CD4-positive, alpha-beta memory T cell (primary cell): ENCODE results near the gene CHN2. TPM values are rescaled to one million over a fixed set of nuclear protein-coding genes. Genes with fewer than 3 reads are reported as not detected.

Source experiments
- CTCF ChIA-PET: fragments of 350-600 bp; sonication (Branson Sonifier 250); formaldehyde crosslinking; loops from one replicate; lab custom pipeline; 2021; ENCODE audit warnings: inconsistent platforms; ENCODE audit not compliant: partially characterized antibody; lab: Charles Lee
- POLR2A ChIA-PET: fragments of 350-600 bp; sonication (Branson Sonifier 250); formaldehyde crosslinking; loops from one replicate; lab custom pipeline; 2021; ENCODE audit not compliant: partially characterized antibody; lab: Charles Lee
- DNase-seq, 5 donors: peaks; one replicate each; pipeline versions ENCODE4 v3.0.0 to v3.0.0-alpha.2; 2020 to 2022; ENCODE audit warnings: mixed read lengths in 1 of 5
- H3K27ac ChIP-seq: one replicate; pipeline ENCODE4 v1.7.0; 2013; ENCODE audit warnings: low read depth, low read length
- H3K27me3 ChIP-seq: 2 replicates; pipeline ENCODE4 v1.7.0; 2013; ENCODE audit warnings: mild to moderate bottlenecking, low read length, moderate library complexity; ENCODE audit not compliant: insufficient read depth
- H3K36me3 ChIP-seq: 2 replicates; pipeline ENCODE4 v1.7.0; 2013; ENCODE audit warnings: mild to moderate bottlenecking, low read length, moderate library complexity; ENCODE audit not compliant: insufficient read depth
- H3K4me1 ChIP-seq: 2 replicates; pipeline ENCODE4 v1.7.0; 2013; ENCODE audit warnings: mild to moderate bottlenecking, low read length, moderate library complexity; ENCODE audit not compliant: insufficient read depth
- H3K4me3 ChIP-seq, 2 donors: one replicate each; pipeline ENCODE4 v1.7.0; 2013; ENCODE audit warnings: low read length in 2 of 2, mild to moderate bottlenecking in 1 of 2
- H3K9me3 ChIP-seq, 2 donors: one replicate each; pipeline ENCODE4 v1.7.0; 2013; ENCODE audit warnings: low read length in 2 of 2, control low read depth in 1 of 2; ENCODE audit not compliant: control insufficient read depth in 1 of 2
- H3K27ac Mint-ChIP-seq, 7 donors: one replicate each; pipeline ENCODE4 v1.8.0; 2020 to 2021; ENCODE audit warnings: mixed read lengths in 7 of 7, mild to moderate bottlenecking in 6 of 7, inconsistent platforms in 3 of 7, moderate library complexity in 3 of 7
- H3K27me3 Mint-ChIP-seq, 2 donors: one replicate each; pipeline ENCODE4 v1.8.0; 2020 to 2021; ENCODE audit warnings: mixed read lengths in 2 of 2
- H3K36me3 Mint-ChIP-seq, 2 donors: one replicate each; pipeline ENCODE4 v1.8.0; 2020 to 2021; ENCODE audit warnings: mixed read lengths in 2 of 2, inconsistent platforms in 1 of 2, mild to moderate bottlenecking in 1 of 2
- H3K4me1 Mint-ChIP-seq, 4 donors: one replicate each; pipeline ENCODE4 v1.8.0; 2020 to 2021; ENCODE audit warnings: mixed read lengths in 4 of 4, mild to moderate bottlenecking in 1 of 4
- H3K4me3 Mint-ChIP-seq, 8 donors: one replicate each; pipeline ENCODE4 v1.8.0; 2020 to 2021; ENCODE audit warnings: mixed read lengths in 8 of 8, mild to moderate bottlenecking in 7 of 8, moderate library complexity in 6 of 8, inconsistent platforms in 3 of 8
- H3K9me3 Mint-ChIP-seq, 8 donors: one replicate each; pipeline ENCODE4 v1.8.0; 2020 to 2021; ENCODE audit warnings: mixed read lengths in 8 of 8, mild to moderate bottlenecking in 5 of 8, inconsistent platforms in 3 of 8, moderate library complexity in 1 of 8
- intact Hi-C: fragments of 100-400 bp; cut with micrococcal nuclease; formaldehyde crosslinking; loops from one replicate; pipeline ENCODE4 v1.15.1; 2023
- polyA plus RNA-seq, 2 donors: library from polyadenylated mRNA; unstranded; fragments of 300-500 nt; fragmentation: Illumina TruSeq; gene quantifications; one replicate each; pipeline ENCODE4 v1.2.3, GENCODE V29; 2021
- total RNA-seq, 2 experiments: library from RNA; stranded (reverse); gene quantifications; one replicate each; pipeline ENCODE4 v1.2.3, GENCODE V29; 2021

Gene CHN2
- total and polyA plus RNA-seq, 4 experiments from 2014 or later: 1.8 to 7.6 (median 3.5) TPM

DNA sequence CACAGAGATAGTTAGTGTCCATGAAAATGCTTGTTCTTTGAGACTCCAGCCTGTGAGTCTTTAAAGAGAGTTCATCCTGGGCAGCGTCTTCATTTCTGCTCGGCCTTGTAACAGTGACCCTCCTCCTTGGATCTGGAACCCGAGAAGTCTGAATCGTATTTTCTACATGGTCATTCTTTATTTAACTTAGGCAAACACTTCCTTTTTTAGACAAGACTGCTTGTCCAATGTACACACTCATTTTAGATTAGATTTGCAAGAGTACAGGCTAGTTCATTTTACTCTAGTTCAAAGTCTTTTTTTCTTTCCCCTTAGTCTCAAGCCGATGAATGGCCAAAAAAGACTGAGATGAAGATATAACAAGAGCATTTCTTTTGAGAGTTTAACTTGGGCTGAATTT lies 133.5 kb downstream of the CHN2 start:
- DNase-seq: no peak
- H3K4me3 ChIP-seq: no peak overlapping the region
- ChIA-PET CTCF (no interaction called here), POLR2A (no interaction called here)
- H3K27me3 ChIP-seq: no peaks in the 10 kb centered on the region
- H3K9me3 Mint-ChIP-seq: no peaks in the 10 kb centered on the region
- peaks cover 0 to 3% of the 10 kb centered on the region in 2 donors for H3K27me3 Mint-ChIP-seq
- H3K4me1 Mint-ChIP-seq: peaks cover 1 to 14% (median 9%) of the 10 kb centered on the region in 4 donors
- no peaks in the 10 kb centered on the region for H3K36me3 ChIP-seq
- intact Hi-C loops: no loop called here
- no peaks in the 10 kb centered on the region for H3K9me3 ChIP-seq
- no peaks in the 10 kb centered on the region for H3K36me3 Mint-ChIP-seq
- no peak overlapping the region for H3K27ac ChIP-seq
- H3K27ac Mint-ChIP-seq: no peak overlapping the region
- no peak overlapping the region for H3K4me3 Mint-ChIP-seq
- peaks cover 5% of the 10 kb centered on the region for H3K4me1 ChIP-seq

DNA sequence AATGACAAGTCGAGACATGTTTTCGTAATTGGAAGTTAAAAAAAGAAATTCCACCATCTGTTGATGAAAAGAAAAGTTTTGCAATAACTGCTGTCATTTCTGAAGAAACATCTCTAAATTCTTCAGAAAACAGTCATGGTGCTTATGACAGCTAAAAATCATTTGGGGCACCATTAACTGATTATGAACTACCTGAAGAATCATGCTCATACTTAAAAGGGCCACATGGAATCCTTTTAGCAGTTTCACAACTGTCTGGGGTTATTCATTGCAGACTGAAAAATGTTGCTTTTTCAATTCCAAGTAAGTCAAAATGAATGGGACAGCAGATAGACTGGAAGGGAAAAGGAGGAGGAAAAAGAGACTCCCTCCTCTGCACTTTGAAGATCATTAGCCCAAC lies 134.2 kb downstream of the CHN2 start:
- no peak overlapping the region for H3K27ac Mint-ChIP-seq
- no peaks in the 10 kb centered on the region for H3K36me3 Mint-ChIP-seq
- CTCF ChIA-PET: no interaction called here
- no peak overlapping the region for H3K4me3 Mint-ChIP-seq
- no peak for DNase-seq
- H3K9me3 Mint-ChIP-seq: no peaks in the 10 kb centered on the region
- Histone ChIP-seq H3K9me3 (no peaks in the 10 kb centered on the region), H3K36me3 (no peaks in the 10 kb centered on the region), H3K4me3 (no peak overlapping the region), H3K27ac (no peak overlapping the region), H3K4me1 (peaks cover 5% of the 10 kb centered on the region), H3K27me3 (no peaks in the 10 kb centered on the region)
- POLR2A ChIA-PET: no interaction called here
- H3K4me1 Mint-ChIP-seq: peaks cover 1 to 14% (median 9%) of the 10 kb centered on the region in 4 donors
- intact Hi-C loops: no loop called here
- H3K27me3 Mint-ChIP-seq: peaks cover 0 to 3% of the 10 kb centered on the region in 2 donors

GRCh38 chr7:29329686-29330085 lies 135.1 kb downstream of the CHN2 start:
- H3K27ac ChIP-seq: no peak overlapping the region
- H3K9me3 ChIP-seq: no peaks in the 10 kb centered on the region
- ChIA-PET CTCF (no interaction called here), POLR2A (no interaction called here)
- peaks cover 0 to 3% of the 10 kb centered on the region in 2 donors for H3K27me3 Mint-ChIP-seq
- no peaks in the 10 kb centered on the region for H3K27me3 ChIP-seq
- H3K27ac Mint-ChIP-seq: peak overlapping the region in 1 of 7 donors; percentile 18
- no peak for DNase-seq
- peaks cover 5% of the 10 kb centered on the region for H3K4me1 ChIP-seq
- no peaks in the 10 kb centered on the region for H3K36me3 Mint-ChIP-seq
- peaks cover 1 to 14% (median 9%) of the 10 kb centered on the region in 4 donors for H3K4me1 Mint-ChIP-seq
- no peak overlapping the region for H3K4me3 ChIP-seq
- intact Hi-C loops: no loop called here
- peak overlapping the region in 1 of 8 donors; percentile 32 for H3K4me3 Mint-ChIP-seq
- no peaks in the 10 kb centered on the region for H3K9me3 Mint-ChIP-seq
- H3K36me3 ChIP-seq: no peaks in the 10 kb centered on the region

DNA sequence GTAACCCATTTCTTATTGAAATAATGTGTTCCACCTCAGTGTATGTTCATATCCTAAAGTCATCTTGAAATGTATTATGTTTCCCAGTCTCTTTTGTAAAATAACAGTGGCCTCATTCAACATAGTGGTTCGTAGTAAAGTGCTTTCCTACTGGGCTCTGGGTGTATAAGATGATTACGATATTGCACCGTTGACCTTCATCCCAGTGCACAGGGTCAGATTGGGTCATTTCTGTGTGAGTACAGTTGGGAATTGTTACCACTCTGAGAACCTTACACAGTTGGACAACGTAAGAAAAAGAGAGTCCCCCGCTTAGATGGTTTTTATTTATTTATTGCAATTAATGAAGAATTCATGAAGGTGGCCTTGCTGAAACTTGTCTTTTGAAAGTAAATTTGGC lies 135.6 kb downstream of the CHN2 start:
- H3K36me3 Mint-ChIP-seq: no peaks in the 10 kb centered on the region
- H3K27me3 ChIP-seq: no peaks in the 10 kb centered on the region
- H3K27me3 Mint-ChIP-seq: peaks cover 0 to 3% of the 10 kb centered on the region in 2 donors
- no peak overlapping the region for H3K4me3 Mint-ChIP-seq
- ChIA-PET POLR2A (no interaction called here), CTCF (no interaction called here)
- no peaks in the 10 kb centered on the region for H3K9me3 ChIP-seq
- no peaks in the 10 kb centered on the region for H3K9me3 Mint-ChIP-seq
- no peak overlapping the region for H3K27ac ChIP-seq
- no peak overlapping the region for H3K4me3 ChIP-seq
- H3K27ac Mint-ChIP-seq: no peak overlapping the region
- H3K4me1 ChIP-seq: peaks cover 5% of the 10 kb centered on the region
- intact Hi-C loops: no loop called here
- no peaks in the 10 kb centered on the region for H3K36me3 ChIP-seq
- peaks cover 3 to 17% (median 9%) of the 10 kb centered on the region in 4 donors for H3K4me1 Mint-ChIP-seq
- no peak for DNase-seq

DNA sequence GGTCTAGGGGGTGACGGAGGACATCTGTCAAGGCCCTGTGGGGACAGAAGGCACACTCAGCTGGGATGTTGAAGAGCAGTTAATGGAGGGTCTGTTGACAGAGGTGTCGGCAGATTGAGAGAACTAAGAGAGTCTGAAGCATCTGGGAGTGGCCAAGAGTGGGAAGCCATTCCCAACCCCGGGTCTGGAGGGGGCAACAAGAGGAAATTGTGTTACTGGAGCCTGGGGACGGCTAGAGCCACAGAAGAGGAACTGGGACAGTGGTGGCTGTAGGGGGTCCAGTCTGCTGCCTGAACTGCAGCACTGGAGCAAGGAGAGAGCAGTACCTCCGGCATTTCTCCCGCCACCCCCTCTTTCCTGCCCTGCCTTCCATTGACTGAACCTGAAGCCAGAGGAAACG lies 136.6 kb downstream of the CHN2 start:
- Histone ChIP-seq H3K9me3 (no peaks in the 10 kb centered on the region), H3K4me1 (peaks cover 8% of the 10 kb centered on the region), H3K27me3 (no peaks in the 10 kb centered on the region), H3K27ac (no peak overlapping the region), H3K36me3 (no peaks in the 10 kb centered on the region), H3K4me3 (no peak overlapping the region)
- Mint-ChIP-seq H3K9me3 (no peaks in the 10 kb centered on the region), H3K27ac (no peak overlapping the region), H3K4me1 (peaks cover 8 to 24% (median 16%) of the 10 kb centered on the region in 4 donors), H3K4me3 (no peak overlapping the region), H3K36me3 (no peaks in the 10 kb centered on the region), H3K27me3 (peaks cover 0 to 3% of the 10 kb centered on the region in 2 donors)
- no peak for DNase-seq
- CTCF ChIA-PET: interaction anchor here (0.7 kb wide), 1 partner anchor 60 kb away, joined by 3 read pairs; no protein-coding TSS in a partner anchor
- POLR2A ChIA-PET: no interaction called here
- intact Hi-C loops: no loop called here

DNA sequence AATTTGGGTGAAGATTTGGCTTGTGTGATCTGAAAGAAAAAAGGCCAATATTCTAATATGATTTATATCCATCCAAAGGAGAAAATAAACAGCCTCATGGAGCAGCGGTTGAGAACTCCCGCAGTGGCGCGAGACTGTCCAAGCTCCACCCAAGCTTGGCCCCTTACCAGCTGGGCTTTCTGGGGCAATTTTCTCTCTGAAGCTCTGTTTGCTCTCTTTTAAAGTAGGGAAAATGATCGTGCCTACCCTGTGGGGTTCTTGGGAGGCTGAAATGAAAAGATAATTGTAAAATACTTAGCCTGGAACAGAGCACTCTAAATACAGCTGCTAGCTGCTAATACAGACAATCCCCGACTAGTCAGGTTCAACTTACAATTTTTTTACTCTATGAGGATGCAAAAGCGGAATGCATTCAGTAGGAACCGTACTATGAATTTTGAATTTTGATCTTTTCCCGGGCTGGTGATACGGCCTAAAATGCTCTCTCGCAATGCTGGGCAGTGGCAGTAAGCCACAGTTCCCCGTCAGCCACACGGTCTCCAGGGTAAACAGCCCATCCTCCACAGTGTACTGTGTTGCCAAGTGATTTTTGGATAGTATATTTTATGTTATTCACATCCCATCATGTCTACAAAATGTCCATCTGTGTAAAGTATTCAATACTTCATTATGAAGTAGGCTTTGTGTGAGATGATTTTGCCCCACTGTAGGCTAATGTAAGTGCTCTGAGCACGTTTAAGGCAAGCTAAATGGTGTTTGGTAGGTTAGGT lies 137.7 kb downstream of the CHN2 start:
- peaks cover 0 to 2% of the 10 kb centered on the region in 2 donors for H3K27me3 Mint-ChIP-seq
- no peak for DNase-seq
- H3K27ac Mint-ChIP-seq: no peak overlapping the region
- peaks cover 14 to 31% (median 22%) of the 10 kb centered on the region in 4 donors for H3K4me1 Mint-ChIP-seq
- Histone ChIP-seq H3K9me3 (no peaks in the 10 kb centered on the region), H3K4me3 (no peak overlapping the region), H3K27me3 (no peaks in the 10 kb centered on the region), H3K4me1 (peaks cover 17% of the 10 kb centered on the region), H3K36me3 (no peaks in the 10 kb centered on the region), H3K27ac (no peak overlapping the region)
- no peaks in the 10 kb centered on the region for H3K36me3 Mint-ChIP-seq
- no peaks in the 10 kb centered on the region for H3K9me3 Mint-ChIP-seq
- POLR2A ChIA-PET: no interaction called here
- no peak overlapping the region for H3K4me3 Mint-ChIP-seq
- CTCF ChIA-PET: interaction anchor here (0.7 kb wide), 1 partner anchor 61 kb away, joined by 3 read pairs; no protein-coding TSS in a partner anchor
- intact Hi-C loops: no loop called here

DNA sequence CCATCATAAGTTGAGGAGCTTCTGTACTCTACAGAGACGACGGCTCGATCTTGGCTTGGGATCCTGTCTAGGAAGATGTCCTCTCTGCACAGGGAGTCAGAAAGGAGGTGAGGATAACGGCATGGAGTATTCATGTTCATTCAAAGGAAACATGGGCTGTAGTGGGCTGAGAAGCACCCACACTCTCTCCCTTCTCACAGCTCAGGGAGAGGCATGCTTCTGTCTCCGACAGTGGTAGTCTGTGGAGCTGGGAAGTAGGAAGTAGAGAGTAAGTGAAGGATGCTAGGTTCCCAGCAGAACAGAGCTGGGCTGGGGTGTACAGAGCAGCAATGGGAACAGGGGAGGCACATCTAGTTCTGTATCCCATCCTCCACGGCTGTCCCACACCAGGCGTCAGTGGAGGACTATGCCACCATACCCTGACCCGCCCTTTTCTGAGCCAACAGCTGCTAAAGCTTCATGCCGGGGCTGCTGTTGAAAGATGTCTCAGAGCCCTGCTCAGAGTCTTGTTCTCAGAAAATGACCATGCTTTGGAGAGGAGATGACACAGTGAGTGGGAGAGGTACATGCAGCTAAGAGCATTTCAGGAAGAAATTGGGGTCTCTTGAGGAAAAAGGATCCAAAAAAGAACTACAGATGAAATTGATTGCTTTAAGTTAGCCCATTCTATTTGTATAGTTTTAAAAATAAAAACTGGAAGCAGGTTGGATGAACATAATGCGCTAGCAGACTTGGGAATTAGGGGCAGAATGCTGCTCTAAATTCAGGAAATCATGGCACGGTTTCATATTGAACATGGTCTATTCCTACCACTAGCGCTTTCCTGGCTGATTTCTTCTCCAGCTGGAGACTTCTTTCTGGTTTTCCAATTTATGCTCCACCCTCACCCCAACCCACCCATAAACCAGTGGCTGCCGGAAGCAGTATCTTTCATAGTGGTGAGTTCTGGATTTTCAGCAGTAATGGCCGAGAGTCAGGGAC lies 138.6 kb downstream of the CHN2 start:
- intact Hi-C loops: no loop called here
- POLR2A ChIA-PET: no interaction called here

More for the DNA sequence above, 138.6 kb downstream of the CHN2 start:
- H3K27ac Mint-ChIP-seq: no peak overlapping the region
- CTCF ChIA-PET: no interaction called here
- peaks cover 0 to 2% of the 10 kb centered on the region in 2 donors for H3K27me3 Mint-ChIP-seq
- DNase-seq: no peak
- Histone ChIP-seq H3K27me3 (no peaks in the 10 kb centered on the region), H3K9me3 (no peaks in the 10 kb centered on the region), H3K4me3 (no peak overlapping the region), H3K36me3 (no peaks in the 10 kb centered on the region), H3K4me1 (peaks cover 26% of the 10 kb centered on the region), H3K27ac (no peak overlapping the region)
- H3K4me3 Mint-ChIP-seq: no peak overlapping the region
- no peaks in the 10 kb centered on the region for H3K36me3 Mint-ChIP-seq
- H3K4me1 Mint-ChIP-seq: peaks cover 24 to 40% (median 31%) of the 10 kb centered on the region in 4 donors
- no peaks in the 10 kb centered on the region for H3K9me3 Mint-ChIP-seq
